Adipose tissue (tissue), 3 donors: ENCODE data around the gene NENF. TPM values are rescaled to one million over a fixed set of nuclear protein-coding genes. Genes with fewer than 3 reads are reported as not detected.
"Not testable (repeated sequence)": the region's sequence is repeated elsewhere in the genome, so short reads cannot be mapped to it uniquely, and the experiment has no call there.

ENCODE experiments used
- H3K27ac ChIP-seq: one replicate; pipeline ENCODE4 v1.5.1; 2013; ENCODE audit warnings: low read depth, low read length
- WGBS, 3 donors: extraction: QIAGEN DNeasy Blood & Tissue Kit; methylation state at CpG; one replicate each; pipeline ENCODE4 v1.1.7; 2013; 5-methylcytosine and 5-hydroxymethylcytosine counted together
- polyA plus RNA-seq, 3 donors: library from polyadenylated mRNA; stranded (reverse); fragments of 200-250 nt; gene quantifications; one replicate each; pipeline ENCODE4 v1.2.3, GENCODE V29; 2013
- donor health status: healthy with polysubstance abuse.
- donor health status: Bipolar disorder and iron deficiency.
- donor health status: healthy.

The NENF gene
- polyA plus RNA-seq, 3 donors = 35.0 to 116 (median 54.1) TPM

DNA sequence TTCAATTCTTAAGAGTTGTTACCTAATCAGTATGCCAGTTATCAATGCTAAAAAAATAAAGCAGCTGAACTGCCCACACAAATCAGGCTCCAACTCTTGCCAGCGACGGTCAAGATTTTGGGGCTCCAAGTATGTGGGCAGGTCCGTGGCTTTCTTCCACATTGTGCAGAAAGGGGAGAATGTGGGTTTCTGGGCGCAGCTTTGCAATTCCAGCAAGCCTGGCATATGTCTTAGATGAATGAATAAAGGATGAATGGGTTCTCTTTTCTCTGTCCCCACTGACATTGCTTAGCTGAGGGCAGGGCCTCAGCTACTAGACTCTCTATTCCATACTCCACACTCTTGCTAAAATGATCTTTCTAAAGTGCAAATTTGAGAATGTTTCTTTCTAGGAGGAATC lies 42.4 kb downstream of the NENF start:
- WGBS, 3 donors = 85 to 86% (median 85%) methylated on average over 4 of the region's 4 CpGs
- H3K27ac ChIP-seq = no peak overlapping the region

DNA sequence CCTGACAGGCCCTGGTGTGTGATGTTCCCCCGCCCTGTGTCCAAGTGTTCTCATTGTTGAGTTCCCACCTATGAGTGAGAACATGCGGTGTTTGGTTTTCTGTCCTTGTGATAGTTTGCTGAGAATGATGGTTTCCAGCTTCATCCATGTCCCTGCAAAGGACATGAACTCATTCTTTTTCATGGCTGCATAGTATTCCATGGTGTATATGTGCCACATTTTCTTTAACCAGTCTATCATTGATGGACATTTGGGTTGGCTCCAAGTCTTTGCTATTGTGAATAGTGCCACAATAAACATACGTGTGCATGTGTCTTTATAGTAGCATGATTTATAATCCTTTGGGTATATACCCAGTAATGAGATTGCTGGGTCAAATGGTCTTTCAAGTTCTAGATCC lies 43.1 kb downstream of the NENF start:
- 88 to 95% (median 94%) methylated on average over 3 of the region's 3 CpGs for WGBS, 3 donors
- not testable (repeated sequence) for H3K27ac ChIP-seq

DNA sequence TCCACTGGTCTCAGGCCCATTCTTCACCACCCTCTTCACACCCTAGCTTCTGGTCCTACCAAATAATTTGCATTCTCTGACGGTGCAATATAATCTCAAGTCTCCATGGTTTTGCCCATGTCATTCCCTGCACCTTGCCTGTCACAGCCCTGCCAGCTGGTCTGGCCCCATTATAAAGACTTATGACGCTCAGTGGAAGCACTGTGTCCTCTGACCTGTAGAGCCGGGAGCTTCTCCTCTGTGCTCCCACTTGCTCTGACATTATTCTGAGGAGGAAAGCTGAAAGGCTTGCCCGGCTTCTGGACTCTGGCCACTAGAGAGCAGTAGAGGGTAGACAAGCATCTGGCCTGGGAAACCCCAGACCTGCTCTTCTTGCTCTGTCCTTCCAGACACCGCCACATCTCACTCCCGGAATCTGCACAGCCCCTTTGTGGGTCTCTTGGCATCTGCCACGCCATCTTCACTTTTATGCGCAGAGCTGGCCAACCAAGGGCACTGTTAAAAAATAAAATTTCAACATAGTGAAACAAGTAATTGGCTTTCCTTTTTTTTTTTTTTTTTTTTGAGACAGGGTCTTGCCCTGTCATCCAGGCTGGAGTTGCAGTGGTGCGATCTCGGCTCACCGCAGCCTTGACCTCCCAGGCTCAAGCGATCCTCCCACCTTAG lies 44.4 kb downstream of the NENF start:
- WGBS, 3 donors = 29 to 32% (median 31%) methylated on average over 12 of the region's 12 CpGs
- H3K27ac ChIP-seq = no peak overlapping the region

DNA sequence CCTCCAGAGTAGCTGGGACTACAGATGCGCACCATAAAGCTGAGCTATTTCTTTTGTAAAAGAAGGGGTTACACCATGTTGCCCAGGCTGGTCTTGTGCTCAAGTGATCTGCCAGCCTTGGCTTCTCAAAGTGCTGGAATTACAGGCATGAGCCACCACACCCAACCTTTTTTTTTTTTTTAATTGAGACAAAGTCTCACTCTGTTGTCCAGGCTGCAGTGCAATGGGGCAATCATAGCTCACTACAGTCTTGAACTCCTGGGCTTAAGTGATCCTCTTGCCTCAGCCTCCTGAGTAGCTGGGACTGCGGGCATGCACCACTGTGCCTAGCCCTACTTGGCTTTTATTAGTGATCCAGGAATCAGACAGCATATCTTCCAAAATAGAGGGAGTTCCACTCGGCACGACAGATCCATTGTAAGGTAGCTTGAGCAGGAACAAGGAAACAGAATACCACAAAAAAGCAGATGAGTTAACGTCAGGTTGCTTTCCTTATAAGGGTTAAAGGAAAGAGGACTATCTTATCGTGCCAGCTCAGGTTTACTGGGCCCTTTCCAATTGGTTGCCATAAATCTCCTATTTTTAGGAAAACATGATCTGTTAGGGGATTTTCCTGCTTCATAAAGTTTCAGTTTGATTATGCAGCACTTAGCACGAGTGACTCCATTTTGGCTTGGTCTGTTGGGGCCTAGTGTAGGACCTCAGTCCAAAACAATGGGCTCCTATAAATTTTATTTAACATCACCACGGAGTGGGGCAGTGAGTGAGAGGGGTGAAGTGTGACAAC lies 45.2 kb downstream of the NENF start:
- H3K27ac ChIP-seq = no peak overlapping the region
- 63 to 68% (median 64%) methylated on average over 8 of the region's 8 CpGs for WGBS, 3 donors

DNA sequence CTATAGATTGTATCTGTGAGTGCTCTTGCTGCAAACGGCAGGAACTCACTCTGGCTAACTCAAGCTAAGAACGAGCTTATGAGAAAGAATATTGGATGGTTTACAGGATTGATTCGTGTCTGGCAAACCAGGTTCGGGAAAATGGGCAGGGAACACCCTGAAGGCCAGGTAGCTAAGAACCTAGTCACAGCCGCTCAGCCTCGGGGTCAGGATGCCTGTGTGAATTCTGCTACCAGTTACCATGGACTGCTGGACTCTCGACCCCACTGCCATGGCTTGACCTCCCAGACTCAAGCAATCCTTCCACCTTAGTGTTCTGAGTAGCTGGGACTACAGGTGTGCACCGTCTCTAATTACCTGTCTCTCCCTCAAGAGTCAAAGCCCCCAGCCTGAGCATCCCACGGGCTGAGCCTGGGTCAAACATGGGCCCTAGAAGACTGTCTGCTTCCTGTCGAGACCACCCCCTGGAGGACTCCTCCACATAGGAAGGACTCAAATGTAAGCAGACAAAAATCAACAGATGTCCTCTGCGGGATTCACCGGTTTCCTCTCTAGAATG lies 45.8 kb downstream of the NENF start:
- no peak overlapping the region for H3K27ac ChIP-seq
- 75 to 87% (median 80%) methylated on average over 12 of the region's 12 CpGs for WGBS, 3 donors

DNA sequence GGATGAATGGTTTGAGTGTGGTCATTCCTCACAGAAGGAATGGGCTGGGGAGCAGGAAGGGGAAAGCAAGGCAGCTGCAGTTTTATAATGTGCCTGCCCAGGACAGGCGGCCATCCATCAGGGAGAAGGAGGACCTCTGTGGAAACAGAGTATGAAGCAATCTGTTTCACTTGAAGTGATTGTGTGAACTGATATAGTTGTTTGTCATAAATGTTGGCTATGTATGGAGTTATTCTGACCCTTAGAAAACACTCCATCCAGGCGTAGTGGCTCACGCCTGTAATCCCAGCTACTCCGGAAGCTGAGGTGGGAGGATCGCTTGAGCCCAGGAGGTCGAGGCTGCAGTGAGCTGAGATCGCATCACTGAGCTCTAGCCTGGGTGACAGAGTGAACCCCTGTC lies 46.5 kb downstream of the NENF start:
- H3K27ac ChIP-seq = no peak overlapping the region
- 74 to 84% (median 77%) methylated on average over 7 of the region's 7 CpGs for WGBS, 3 donors

DNA sequence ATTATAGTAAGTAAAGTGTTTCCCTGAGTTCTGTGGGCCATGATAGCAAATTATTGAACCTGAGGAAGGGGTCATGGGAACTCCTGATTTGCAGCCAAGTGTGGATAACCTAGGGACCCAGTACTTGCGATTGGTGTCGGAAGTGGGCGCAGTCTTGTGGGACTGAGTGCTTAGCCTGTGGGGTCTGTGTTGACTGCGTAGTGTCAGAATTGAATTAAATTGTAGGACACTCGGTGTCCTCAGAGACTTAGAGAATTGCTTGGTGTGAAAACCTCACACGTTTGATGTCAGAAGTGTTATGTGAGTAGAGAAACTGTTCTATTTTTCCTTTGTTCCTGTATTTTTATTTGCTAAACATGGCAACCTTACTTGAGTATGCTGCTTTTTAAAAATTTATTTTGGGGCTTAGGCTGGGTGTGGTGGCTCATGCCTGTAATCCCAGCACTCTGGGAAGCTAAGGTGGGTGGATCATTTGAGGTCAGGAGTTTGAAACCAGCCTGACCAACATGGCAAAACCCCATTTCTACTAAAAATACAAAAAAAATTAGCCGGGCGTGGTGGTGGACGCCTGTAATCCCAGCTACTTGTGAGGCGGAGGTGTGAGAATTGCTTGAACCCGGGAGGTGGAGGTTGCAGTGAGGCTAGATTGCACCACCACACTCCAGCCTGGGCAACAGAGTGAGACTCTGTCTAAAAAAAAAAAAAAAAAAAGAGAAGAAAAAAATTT lies 48.2 kb downstream of the NENF start:
- WGBS, 3 donors = 85 to 86% (median 86%) methylated on average over 11 of the region's 11 CpGs
- H3K27ac ChIP-seq = not testable (repeated sequence)

DNA sequence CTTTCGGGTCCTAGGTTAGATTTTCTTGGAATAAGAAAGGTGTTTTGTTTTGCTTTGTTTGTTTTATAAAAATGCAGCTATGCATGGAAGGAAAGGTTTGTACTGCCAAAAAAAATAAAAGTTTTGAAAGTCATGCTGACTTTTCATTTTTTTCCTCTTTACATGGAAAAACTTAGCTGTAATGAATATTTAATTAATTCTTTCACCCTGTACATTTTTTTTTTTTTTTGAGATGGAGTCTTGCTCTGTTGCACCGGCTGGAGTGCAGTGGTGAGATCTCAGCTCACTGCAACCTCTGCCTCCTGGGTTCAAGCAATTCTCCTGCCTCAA lies 48.7 kb downstream of the NENF start:
- WGBS, 3 donors = 57 to 67% (median 63%) methylated on average over 2 of the region's 2 CpGs
- H3K27ac ChIP-seq = no peak overlapping the region

DNA sequence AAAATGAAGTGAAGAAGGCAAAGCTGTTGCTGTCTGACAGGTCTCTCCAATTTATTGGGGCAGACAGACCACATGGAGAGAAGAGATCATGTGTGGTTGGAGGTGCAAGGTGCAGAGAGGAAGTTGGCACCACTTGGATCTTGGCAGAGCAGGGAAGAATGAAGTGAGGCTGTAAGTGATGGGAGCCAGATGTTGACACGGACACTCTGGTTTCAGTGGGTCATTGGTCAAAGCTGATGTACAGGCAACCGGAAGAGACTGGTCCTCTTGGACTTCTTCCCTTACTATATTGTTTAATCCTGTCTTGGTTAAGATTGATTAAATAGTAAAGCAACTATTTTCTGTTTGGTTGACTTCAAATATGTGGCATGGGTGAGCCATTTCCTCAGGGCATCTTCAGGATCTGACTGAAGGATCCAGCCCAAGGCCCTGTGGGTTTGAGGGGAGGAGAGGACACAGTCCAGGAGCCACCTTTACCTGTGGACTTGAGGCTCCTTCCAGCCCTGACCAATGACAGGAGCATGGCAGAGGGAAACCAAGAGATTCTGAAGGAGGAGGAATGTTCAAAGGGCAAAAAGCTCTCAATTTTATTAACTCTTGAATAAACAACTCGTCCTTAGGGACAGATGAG lies 49.4 kb downstream of the NENF start:
- 74 to 78% (median 77%) methylated on average over 3 of the region's 3 CpGs for WGBS, 3 donors
- H3K27ac ChIP-seq = no peak overlapping the region

DNA sequence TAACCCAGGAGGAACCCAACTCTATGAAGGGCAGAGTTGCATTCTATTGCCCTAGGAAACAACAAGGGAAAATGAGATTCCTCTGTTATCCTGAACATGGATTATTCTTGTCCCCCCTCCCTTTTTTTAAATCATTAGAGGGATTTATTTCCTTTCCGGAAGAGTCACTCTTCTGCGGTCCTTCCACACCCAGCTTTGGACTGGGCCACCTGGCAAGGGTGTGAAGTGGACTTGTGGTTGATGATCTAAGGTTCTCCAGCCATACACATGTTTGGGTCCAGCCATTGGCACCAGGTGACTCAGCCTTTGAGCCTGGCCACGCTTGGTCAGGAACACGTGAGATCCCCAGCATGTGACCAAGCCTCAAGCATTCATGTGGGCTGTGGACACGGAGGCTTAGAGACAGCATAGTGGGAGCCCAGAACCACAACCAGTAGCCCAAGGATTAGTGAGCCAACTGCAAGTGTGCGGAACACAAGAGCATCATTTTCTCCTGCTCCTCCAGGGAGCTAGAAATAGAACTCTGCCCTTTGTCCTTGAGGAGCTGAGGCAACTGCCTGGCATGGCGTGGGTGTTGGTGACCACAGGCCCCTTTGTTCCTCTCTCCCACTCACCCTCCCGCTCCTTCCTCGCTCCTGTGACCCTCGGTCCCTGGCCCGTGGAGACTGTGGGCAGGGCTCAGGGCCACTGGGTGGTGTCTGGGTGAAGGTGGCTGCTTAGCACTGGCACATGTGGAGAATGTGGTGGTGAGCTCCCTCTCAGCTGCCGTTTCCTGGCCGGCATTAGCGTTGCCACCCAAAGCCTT lies 50.1 kb downstream of the NENF start:
- H3K27ac ChIP-seq = no peak overlapping the region
- 86 to 89% (median 86%) methylated on average over 14 of the region's 14 CpGs for WGBS, 3 donors

DNA sequence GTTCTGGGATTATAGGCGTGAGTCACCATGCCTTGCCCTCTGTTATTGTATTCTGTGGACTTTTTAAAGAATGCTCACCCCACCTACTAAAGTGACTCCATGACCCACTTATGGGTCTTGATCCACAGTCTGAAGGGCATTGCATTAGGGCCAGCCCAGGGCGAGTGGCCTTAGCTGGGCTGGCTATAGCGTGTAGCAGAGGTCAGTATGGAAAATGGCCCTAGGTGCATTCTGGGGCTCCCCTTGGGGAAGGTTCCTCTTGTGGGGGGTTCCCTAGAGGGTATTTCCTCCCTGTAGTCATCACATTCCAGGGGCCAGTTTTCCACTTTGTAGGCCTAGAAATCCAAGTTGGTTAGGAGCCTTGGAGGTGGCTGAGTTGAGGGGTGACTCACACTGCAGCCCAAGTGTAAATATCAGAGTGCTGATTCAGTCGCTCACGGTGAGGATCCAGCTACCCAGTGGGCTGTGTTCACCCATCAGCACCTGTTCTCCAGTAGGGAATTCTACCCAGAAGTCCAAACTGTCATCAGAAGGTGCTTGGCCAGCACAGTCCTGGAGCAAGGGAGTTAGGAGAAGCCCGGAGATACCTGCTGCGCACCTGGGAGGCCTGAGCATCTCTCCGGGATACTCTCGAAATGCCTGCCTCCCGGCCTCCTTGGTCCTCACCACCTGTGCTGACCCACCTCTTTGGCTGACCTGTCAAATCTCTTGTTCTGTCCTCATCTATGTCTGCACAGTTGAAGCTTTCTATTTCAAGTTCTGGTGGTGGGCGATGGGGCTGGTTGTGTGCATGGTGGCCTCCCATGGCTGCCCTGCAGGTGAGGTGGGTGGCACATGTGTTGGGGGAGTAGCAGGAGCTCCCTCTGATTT lies 52.2 kb downstream of the NENF start:
- no peak overlapping the region for H3K27ac ChIP-seq
- 94 to 96% (median 96%) methylated on average over 11 of the region's 11 CpGs for WGBS, 3 donors

DNA sequence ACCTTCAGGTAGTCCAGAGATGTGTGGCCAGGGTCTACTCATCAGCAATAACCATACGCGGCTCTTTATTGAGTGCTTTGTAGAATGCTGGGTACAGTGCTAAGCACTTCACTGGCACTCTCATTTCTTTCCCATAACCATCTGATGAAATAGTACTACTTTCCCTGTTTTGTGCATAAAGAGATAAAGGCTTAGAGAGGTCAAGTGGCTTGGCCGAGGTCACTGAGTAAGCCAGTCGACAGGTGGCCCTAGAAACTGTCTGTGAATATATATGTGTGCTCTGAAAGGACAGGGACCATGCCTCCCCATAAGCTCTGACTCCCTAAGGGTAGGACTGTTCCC lies 52.8 kb downstream of the NENF start:
- 87 to 92% (median 91%) methylated on average over 4 of the region's 4 CpGs for WGBS, 3 donors

DNA sequence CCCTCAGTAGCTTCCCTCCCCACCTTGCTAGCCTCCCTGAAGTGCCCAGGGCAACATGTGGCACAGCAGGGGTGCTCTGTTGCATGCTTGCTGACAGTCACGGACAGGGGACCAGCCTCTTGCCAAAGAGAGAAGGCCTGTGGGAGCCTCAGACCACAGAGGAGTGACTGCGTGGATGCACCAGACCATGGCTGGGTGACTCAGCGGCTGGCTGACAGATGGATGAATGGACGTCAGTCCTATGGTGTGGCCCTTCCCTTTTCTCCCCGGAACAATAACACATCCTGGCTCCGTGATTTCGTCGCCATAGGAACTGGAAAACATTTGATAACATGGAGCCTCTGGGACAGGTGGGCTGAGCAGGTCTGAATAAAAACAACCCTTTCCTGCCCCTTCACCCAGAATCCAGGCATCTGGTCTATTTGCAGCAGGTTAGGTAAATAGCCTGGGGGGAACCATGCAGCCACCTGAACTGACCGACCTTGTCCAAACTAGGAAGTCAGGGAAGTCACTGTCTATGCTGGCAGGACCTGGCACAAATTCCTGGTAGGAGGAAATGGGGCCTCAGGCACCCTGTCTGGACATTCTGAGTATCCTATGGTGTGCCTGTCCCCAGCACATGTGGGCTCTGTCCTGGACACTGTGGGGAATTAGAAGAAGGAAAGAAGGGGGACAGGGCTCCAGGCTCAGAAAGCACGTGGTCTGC lies 53.3 kb downstream of the NENF start:
- no peak overlapping the region for H3K27ac ChIP-seq
- 44 to 45% (median 44%) methylated on average over 10 of the region's 10 CpGs for WGBS, 3 donors

More for the DNA sequence above, 52.8 kb downstream of the NENF start:
- H3K27ac ChIP-seq = no peak overlapping the region

DNA sequence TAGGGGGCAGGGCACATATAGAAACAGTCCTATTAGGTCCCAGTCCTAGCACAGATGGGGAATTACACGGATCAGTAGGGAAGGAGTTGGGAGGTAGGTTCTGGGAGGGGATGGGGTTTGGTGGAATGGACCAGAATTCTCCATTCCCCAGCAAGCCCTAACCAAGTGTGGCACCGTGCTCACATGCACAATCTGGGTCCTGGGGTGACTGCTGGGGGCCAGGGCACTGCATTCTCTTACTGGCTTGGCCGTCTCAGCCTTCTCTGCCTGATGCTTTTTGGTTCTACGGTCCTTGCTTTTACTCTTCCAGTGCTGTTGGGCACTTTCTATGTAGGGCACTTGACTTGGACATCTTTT lies 53.9 kb downstream of the NENF start:
- H3K27ac ChIP-seq = no peak overlapping the region
- 78 to 89% (median 88%) methylated on average over 4 of the region's 4 CpGs for WGBS, 3 donors

DNA sequence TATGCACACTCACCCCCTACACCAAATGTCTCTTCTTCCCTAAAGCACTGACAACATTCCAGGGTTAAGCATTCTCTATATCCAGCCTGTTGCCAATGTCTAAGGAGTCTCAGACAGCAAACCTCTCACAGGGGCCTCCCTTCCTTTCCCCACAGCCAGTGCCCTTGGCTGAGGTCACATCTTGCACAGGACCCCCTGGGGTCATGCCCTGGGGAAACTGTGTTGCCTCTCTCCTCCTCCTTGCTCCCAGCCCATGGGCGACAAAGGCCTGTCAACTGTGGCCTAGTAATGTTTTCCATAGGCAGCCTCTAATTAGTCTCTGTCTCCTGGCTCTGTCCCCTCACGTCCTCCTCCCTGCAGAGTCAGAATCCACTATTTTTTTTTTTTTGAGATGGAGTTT lies 54.6 kb downstream of the NENF start:
- WGBS, 3 donors = 87 to 96% (median 92%) methylated on average over 2 of the region's 2 CpGs

DNA sequence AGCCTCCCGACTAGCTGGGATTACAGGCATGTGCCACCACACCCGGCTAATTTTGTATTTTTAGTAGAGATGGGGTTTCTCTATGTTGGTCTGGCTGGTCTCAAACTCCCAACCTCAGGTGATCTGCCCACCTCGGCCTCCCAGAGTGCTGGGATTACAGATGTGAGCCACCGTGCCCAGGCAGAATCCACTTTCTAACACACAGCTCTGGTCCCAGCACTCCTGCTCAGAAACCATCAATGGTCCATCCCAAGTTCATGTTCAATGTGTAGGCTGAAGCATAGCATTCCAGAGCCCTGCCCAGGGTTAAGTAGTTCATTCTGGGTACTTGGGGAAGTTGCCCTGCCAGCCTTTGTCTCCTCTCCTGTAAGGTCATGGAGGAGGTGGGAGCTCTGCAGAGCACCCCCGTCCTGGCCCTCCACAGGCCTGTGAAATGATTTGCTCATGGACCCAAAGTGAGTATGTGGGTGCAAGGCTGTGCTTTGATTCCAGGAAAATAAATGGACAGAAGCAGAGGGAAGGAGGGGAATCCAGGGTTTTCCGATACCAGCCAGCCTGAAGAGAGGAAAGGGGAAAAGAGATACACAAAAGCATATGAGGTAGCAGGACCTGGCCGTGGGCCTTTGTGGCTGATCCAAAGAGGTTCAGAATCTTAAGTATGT lies 55.2 kb downstream of the NENF start:
- WGBS, 3 donors = 84 to 92% (median 90%) methylated on average over 7 of the region's 7 CpGs
- no peak overlapping the region for H3K27ac ChIP-seq

More for the DNA sequence above, 54.6 kb downstream of the NENF start:
- no peak overlapping the region for H3K27ac ChIP-seq
